ENCODE data around the gene TMEM132A. TPM values are rescaled to one million over a fixed set of nuclear protein-coding genes. Genes with fewer than 3 reads are reported as not detected.

TMEM132A gene
- total and polyA plus RNA-seq, 10 of the 15 experiments (the other 5 are each of a cell fraction or from before 2014, with no cell fraction given): 0.16 to 25.0 (median 4.3) TPM

- no peak for TF ChIP-seq JUND (IDR thresholded peaks at IDR 0.05; ENCODE audit: low read depth, low read length)
- no peak for TF ChIP-seq FOXM1 (IDR thresholded peaks at IDR 0.05; ENCODE audit: low read depth, low read length)
- no peak for TF ChIP-seq CHD2 (IDR thresholded peaks at IDR 0.05; ENCODE audit: borderline replicate concordance, low read depth, low read length)
- TF ChIP-seq, protein P1, sequence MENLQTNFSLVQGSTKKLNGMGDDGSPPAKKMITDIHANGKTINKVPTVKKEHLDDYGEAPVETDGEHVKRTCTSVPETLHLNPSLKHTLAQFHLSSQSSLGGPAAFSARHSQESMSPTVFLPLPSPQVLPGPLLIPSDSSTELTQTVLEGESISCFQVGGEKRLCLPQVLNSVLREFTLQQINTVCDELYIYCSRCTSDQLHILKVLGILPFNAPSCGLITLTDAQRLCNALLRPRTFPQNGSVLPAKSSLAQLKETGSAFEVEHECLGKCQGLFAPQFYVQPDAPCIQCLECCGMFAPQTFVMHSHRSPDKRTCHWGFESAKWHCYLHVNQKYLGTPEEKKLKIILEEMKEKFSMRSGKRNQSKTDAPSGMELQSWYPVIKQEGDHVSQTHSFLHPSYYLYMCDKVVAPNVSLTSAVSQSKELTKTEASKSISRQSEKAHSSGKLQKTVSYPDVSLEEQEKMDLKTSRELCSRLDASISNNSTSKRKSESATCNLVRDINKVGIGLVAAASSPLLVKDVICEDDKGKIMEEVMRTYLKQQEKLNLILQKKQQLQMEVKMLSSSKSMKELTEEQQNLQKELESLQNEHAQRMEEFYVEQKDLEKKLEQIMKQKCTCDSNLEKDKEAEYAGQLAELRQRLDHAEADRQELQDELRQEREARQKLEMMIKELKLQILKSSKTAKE (IDR thresholded peaks at IDR 0.05; ENCODE audit: low read depth, poor library complexity, severe bottlenecking): no peak
- no peak for TF ChIP-seq MEF2B (IDR thresholded peaks at IDR 0.05; ENCODE audit: partially characterized antibody, poor library complexity, severe bottlenecking)
Observed at GRCh38 chr11:60960405-60960804, 36.1 kb downstream of the TMEM132A start (continued).

- no peaks in the 10 kb centered on the region for H3K79me2 ChIP-seq (ENCODE audit: control insufficient read depth, insufficient read depth, low read length)
- POLR2A ChIA-PET: no interaction called here
- intact Hi-C loops (cut with micrococcal nuclease; ENCODE audit: unreplicated experiment): no loop called here
- CTCF ChIA-PET: interaction anchor here (0.9 to 1.6 kb wide), 2 partner anchors 12 to 58 kb away, joined by 3 to 4 read pairs; no protein-coding TSS in a partner anchor
- no peak overlapping the region for H3K9ac ChIP-seq (ENCODE audit: control insufficient read depth, insufficient read depth, low read length)
- H3K27me3 ChIP-seq (replicated peaks in 1 of 2; ENCODE audit: control insufficient read depth in 2 of 2, insufficient read depth in 2 of 2, low read length in 1 of 2): no peaks in the 10 kb centered on the region
- TF ChIP-seq CEBPB (IDR thresholded peaks at IDR 0.05; ENCODE audit: borderline replicate concordance in 1 of 2, low read depth in 2 of 2, low read length in 2 of 2) (no peak), BACH1 (IDR thresholded peaks at IDR 0.05; ENCODE audit: borderline replicate concordance) (no peak), SIX5 (IDR thresholded peaks at IDR 0.05; ENCODE audit: low read depth, low read length, severe bottlenecking) (no peak), HSF1 (IDR thresholded peaks at IDR 0.05; ENCODE audit: low read depth, low read length) (no peak)
- in situ Hi-C loops (cut with MboI): no loop called here
- ATAC-seq (no peak), FAIRE-seq (no peak), DNase-seq (ENCODE audit: low read depth, low spot score) (no peak)
- RAD21 ChIA-PET (ENCODE audit: unreplicated experiment): interaction anchor here (1.3 kb wide), 1 partner anchor 57 kb away, joined by 3 read pairs; no protein-coding TSS in a partner anchor
- no peak overlapping the region for H3K27ac ChIP-seq (ENCODE audit: control insufficient read depth, insufficient read depth)
- no peak overlapping the region for H3K4me2 ChIP-seq (ENCODE audit: control insufficient read depth, insufficient read depth)
- no peak overlapping the region for H2AFZ ChIP-seq (ENCODE audit: control insufficient read depth, low read depth, low read length)
- 49% methylated on average over 6 of the region's 6 CpGs for WGBS (ENCODE audit: insufficient coverage, insufficient replicate concordance, low lambda C conversion rate, missing lambda C conversion rate)
- H3K4me3 ChIP-seq: no peak overlapping the region
- peaks cover 5% of the 10 kb centered on the region for H3K4me1 ChIP-seq (ENCODE audit: control insufficient read depth, insufficient read depth, low read length)
- SMC1A ChIA-PET (ENCODE audit: uncharacterized antibody, unreplicated experiment): interaction anchor here (1.1 to 1.2 kb wide), 2 partner anchors 11 kb away, joined by 3 read pairs; no protein-coding TSS in a partner anchor
- H3K9me3 ChIP-seq (replicated peaks; ENCODE audit: control insufficient read depth, insufficient read depth, low read length): peaks cover 3% of the 10 kb centered on the region
- no peaks in the 10 kb centered on the region for H3K36me3 ChIP-seq (ENCODE audit: control insufficient read depth in 2 of 2, insufficient read depth in 2 of 2, low read length in 1 of 2)
- H4K20me1 ChIP-seq (ENCODE audit: control insufficient read depth, insufficient read depth): no peaks in the 10 kb centered on the region
- BruUV-seq (replicated peaks): no TSS peak
Observed at GRCh38 chr11:60964801-60965200, 40.5 kb downstream of the TMEM132A start.
